ENCODE results near the gene EXOC4. TPM values are rescaled to one million over a fixed set of nuclear protein-coding genes. Genes with fewer than 3 reads are reported as not detected.

EXOC4 gene
- total and polyA plus RNA-seq, 2 of the 8 experiments (the other 6 are each of a cell fraction or from before 2014, with no cell fraction given), result 27.0 to 67.3 TPM

GRCh38 chr7:134101716-134102115, 848.8 kb downstream of the EXOC4 start:
- WGBS, 2 experiments (ENCODE audit: extremely low coverage in 1 of 2, insufficient coverage in 1 of 2, insufficient read length in 1 of 2, insufficient replicate concordance in 2 of 2, low coverage in 1 of 2, low lambda C conversion rate in 2 of 2, missing lambda C conversion rate in 1 of 2), result 81% methylated on average over 3 of the region's 3 CpGs; no CpG with 5 or more reads in 1 of the 2 experiments
- Histone ChIP-seq H4K20me1 (replicated peaks in 1 of 2; ENCODE audit: control insufficient read depth in 1 of 2, insufficient read depth in 2 of 2, low read length in 2 of 2) (no peaks in the 10 kb centered on the region), H3K23ac (ENCODE audit: insufficient read length) (no peak overlapping the region), H3K27ac (ENCODE audit: low read depth, low read length) (no peak overlapping the region), H3K79me2 (ENCODE audit: control insufficient read depth in 1 of 2, insufficient read depth in 2 of 2, low read length in 2 of 2) (no peaks in the 10 kb centered on the region), H3K14ac (ENCODE audit: insufficient read length) (no peak overlapping the region), H3K4ac (replicated peaks; ENCODE audit: insufficient read length, low read depth, low read length) (no peak overlapping the region), H4K8ac (ENCODE audit: extremely low read depth, insufficient read depth, low read length) (no peak overlapping the region), H3K27me3 (replicated peaks in 1 of 4; ENCODE audit: control insufficient read depth in 3 of 4, extremely low read depth in 1 of 4, insufficient read depth in 3 of 4, low read length in 3 of 4) (no peaks in the 10 kb centered on the region), H3K9ac (replicated peaks in 1 of 4; ENCODE audit: extremely low read depth in 1 of 4, low read depth in 3 of 4, low read length in 3 of 4) (no peak overlapping the region), H2AK5ac (ENCODE audit: low read depth, low read length) (no peak overlapping the region), H3K23me2 (ENCODE audit: low read depth, low read length) (no peaks in the 10 kb centered on the region), H2AFZ (ENCODE audit: low read length) (no peak overlapping the region), H2BK120ac (replicated peaks; ENCODE audit: low read depth, low read length) (no peak overlapping the region), H4K91ac (replicated peaks; ENCODE audit: insufficient read length, low read length) (no peak overlapping the region), H4K5ac (ENCODE audit: insufficient read length, low read depth, low read length) (no peak overlapping the region), H3K4me2 (ENCODE audit: insufficient read depth in 1 of 2, low read depth in 2 of 2, low read length in 2 of 2) (no peak overlapping the region), H3K18ac (ENCODE audit: extremely low read depth, low read length) (no peak overlapping the region), H3K4me3 (ENCODE audit: extremely low read depth in 1 of 4, insufficient read depth in 2 of 4, low read depth in 3 of 4, low read length in 4 of 4) (no peak overlapping the region), H2BK20ac (ENCODE audit: low read length) (no peak overlapping the region), H2BK5ac (ENCODE audit: low read depth, low read length) (no peak overlapping the region), H3K79me1 (ENCODE audit: low read depth, low read length) (no peaks in the 10 kb centered on the region), H3K36me3 (ENCODE audit: control insufficient read depth in 2 of 4, insufficient read depth in 4 of 4, low read length in 3 of 4) (no peaks in the 10 kb centered on the region), H2BK15ac (ENCODE audit: low read length) (no peak overlapping the region), H3K56ac (replicated peaks; ENCODE audit: insufficient read length, low read depth, low read length) (no peak overlapping the region), H3K4me1 (replicated peaks in 1 of 4; ENCODE audit: control insufficient read depth in 3 of 4, insufficient read depth in 4 of 4, low read length in 3 of 4) (no peaks in the 10 kb centered on the region), H3K9me3 (ENCODE audit: insufficient read depth in 2 of 2, low read depth in 1 of 2, low read length in 1 of 2) (no peaks in the 10 kb centered on the region; a peak in 2 of 4 replicates), H2BK12ac (ENCODE audit: low read depth, low read length) (no peak overlapping the region)
- POLR2A ChIA-PET (ENCODE audit: partially characterized antibody), result no interaction called here
- FAIRE-seq (no peak), DNase-seq (ENCODE audit: low read depth in 1 of 2, low spot score in 2 of 2) (no peak)
- CTCF ChIA-PET (ENCODE audit: partially characterized antibody), result interaction anchor here (0.6 kb wide), 1 partner anchor 184 kb away, joined by 3 read pairs; no protein-coding TSS in a partner anchor
- TF ChIP-seq GABPA (IDR thresholded peaks at IDR 0.05; ENCODE audit: borderline replicate concordance, insufficient read depth, low read length), result no peak
